Stimulated activated CD8-positive, alpha-beta memory T cell treated with anti-CD3 and anti-CD28 coated beads, Interleukin-4, amount 100 ng/mL, for 1 hour (primary cell): Measurements from ENCODE around the gene BRD9.

Source experiments
- DNase-seq, 2 donors: peaks; one replicate each; pipeline ENCODE4 v3.0.0-alpha.2; 2020; ENCODE audit warnings: low read depth in 2 of 2, low spot score in 1 of 2

The BRD9 gene

DNA sequence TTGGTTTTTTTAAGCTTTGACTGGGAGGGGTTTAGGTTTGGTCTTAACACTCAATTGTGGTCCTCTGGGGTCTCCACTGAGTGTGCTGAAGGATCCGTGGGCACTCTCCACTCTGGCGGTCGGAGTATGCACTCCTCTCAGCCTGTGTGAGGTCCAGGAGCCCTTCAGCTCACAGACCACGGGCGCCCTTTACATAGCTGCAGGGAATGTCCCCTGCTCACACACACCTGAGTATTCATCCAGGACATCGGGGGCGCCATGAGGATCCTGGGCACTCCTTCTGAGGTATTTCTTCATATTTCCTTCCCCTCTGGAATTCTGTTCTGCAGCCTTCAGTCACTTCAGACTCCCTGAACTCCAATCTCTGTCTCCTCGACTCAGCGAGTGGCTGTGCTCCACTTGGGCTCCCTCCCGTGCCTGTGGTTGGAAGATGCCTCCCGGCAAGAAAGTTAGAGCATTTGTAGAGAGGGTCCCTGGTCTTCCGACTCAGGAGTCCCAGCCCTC is 12.6 kb upstream of the BRD9 start:
- DNase-seq: no peak

DNA sequence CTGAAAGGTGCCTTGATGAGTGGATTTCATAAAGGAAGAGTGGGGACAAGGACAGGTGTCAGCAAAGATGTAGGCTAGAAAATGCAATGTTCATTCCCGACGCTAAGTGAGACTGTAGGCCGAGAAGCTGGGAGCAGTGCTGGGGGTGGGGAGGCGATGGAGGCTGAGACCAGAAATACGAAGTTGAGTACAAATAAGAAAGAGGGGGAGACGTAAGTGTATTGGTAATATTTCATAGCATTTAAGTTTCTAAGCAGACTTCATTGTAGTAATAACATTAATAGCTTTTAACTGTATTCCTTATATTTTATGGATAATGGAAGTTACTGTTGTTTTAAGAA is 11.1 kb upstream of the BRD9 start:
- DNase-seq: no peak

DNA sequence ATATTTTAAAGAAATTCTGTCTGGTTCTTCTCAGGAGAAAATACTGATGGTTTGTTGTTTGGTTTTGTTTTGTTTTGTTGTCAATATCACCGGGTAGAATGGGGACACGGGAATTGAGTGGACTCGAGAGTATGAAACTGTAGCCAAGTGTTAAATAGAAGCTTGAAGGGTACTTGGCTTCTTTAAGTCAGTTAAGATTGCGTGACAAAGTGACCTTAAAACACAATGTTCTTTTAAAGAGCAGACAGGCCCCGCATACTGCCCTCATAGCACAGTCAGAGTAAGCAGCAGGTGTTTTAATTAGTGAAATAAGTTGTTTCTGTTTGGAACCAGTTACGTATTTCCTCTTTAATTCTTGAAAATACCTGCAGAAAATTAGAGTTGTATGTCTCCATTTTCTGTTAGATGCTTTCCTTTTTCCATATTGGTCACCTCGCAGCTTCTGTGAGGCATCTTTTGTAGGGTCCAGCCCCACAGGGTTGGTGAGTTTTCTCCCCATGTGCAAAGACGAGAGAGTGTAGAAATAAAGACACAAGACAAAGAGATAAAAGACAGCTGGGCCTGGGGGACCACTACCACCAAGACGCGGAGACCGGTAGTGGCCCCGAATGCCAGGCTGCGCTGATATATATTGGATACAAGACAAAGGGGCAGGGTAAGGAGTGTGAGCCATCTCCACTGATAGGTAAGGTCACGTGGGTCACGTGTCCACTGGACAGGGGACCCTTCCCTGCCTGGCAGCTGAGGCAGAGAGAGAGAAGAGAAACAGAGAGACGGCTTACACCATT is 9.7 kb upstream of the BRD9 start:
- no peak for DNase-seq

GRCh38 chr5:900781-901180 is 8.2 kb upstream of the BRD9 start:
- DNase-seq: no peak

GRCh38 chr5:893711-894110 is 1.1 kb upstream of the BRD9 start:
- no peak for DNase-seq

DNA sequence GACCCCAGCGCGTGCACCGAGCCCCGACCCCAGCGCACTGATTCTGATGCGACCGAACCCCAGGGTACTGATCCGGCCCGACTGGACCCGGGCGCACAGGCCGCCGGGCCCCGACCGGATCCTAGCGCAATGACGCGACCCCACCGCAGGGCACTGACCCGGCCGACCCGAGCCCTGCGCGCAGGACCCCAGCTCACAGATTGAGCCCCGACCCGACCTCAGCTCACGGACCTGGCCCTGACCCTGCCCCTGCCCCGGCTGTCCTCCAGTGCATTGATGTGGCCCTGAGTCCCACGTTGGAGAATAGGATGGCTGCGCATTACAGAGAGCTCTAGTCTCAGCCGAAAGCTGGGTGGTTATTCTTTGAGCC is 521 bp upstream of the BRD9 start:
- no peak for DNase-seq

- no peak for DNase-seq
These were observed 686 bp downstream of the BRD9 start for GRCh38 chr5:891837-892393.

DNA sequence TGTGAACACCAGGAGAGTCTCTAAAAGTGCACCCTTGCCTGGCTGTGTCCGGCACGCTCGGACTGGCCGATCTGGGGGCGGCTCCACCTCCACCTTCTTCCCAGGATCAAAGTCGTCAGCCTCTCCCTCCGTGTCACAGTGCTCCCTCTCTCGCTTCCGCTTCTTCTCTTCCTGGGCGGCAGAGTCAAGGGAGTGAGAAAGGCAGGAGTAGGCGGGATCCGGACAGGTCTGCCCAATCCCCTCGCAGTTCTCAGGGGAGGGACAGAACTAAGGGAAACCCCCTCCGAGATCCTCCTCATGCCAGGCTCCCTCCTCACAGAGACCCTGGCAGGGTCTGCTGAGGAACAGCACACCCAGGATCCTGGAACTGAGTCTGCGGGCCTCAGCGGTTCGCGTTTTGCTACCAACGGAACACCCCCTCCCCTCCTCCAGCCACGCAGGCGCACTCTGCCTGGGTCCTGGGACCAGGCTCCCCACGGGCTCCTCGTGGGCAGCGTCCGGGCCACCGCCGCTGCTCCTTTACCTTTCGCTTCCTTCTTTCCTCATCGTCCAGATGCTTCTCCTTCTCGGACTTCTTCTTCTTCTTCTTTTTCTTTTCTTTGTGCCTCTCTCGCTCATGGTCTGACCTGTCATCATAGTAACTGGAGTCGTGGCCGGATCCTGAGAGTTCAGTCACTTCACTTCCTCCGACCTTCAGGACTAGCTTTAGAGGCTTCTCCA is 1.3 kb downstream of the BRD9 start:
- no peak for DNase-seq

DNA sequence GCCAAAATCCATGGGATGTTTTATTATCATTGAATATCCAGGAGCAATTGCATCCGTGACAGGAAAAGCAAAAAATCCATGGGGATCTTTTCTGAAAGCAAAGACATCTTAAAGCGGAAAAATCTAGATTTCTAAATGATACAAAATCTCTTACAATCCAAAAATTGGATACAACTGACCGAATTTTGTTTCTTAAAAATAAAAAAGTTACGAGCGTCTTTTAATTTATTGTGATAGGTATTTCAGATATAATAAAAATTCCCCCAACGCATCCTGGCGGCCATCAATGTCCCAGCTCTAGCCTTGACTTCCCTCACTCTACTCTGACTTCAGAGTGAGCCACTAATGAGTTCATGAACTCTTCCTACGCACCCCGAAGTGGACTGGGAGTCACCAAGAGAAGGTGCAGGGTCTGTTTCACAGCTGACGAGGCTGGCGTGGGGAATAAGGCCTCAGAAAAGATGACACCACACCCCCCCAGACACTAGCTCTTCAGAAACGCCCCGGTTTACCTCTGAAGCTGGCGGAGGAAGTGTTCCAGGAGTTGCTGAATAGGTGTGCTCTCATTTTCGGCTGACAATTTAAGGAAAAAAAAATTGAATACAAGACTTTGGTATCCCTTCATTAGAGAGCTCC is 3.4 kb downstream of the BRD9 start:
- no peak for DNase-seq

DNA sequence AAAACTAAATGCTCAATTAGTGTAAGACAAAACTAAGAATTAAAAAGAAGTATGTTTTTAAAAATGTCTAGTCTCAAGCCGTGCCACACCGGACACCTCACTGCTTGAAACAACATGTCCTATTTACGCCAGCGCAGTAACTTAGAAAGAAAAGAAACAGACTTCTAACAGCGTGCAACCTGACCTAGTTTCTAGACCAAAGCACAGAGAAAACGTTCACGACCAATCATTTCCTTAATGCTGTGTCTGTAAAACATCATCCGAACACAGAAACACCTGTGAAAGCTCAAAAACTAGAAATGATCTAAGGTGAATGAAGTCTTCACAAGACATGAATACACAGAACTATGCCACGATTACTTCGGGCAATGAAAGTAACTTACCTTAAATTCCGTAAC is 4.0 kb downstream of the BRD9 start:
- no peak for DNase-seq

DNA sequence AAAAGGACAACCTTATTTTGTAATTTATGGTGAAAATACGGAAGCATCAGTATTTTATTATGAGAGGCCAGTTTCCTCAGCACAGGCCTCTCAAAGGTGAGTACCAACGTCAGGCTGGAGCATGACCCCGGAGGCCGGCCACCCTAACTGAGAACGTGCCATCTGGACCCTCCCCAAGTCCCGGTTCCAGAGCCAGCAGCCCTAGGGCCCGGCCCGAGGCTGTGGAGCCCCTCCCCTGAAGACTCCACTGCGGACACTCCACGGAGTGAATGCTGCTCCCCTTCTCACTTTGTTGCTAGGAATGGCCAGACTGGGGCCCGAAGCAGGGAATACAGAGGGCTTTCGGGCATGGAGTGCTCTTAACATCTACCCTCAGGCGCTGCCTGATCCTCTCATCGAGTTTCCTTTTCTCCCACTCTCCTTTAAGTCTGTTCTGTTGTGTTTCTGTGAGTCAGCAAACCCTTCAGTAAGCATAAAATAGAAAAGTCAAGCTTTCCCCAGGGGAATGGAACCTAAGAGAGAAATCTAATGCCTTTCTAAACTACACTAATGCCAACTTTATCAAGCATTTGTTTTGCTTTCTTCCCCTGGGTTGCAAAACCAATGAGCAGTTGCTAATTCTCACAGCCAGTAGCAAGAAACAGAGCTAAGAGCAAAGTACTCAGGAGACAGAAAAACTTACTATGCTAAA is 4.5 kb downstream of the BRD9 start:
- no peak for DNase-seq

- no peak for DNase-seq
These were observed 5.8 kb downstream of the BRD9 start for GRCh38 chr5:886716-887325.

DNA sequence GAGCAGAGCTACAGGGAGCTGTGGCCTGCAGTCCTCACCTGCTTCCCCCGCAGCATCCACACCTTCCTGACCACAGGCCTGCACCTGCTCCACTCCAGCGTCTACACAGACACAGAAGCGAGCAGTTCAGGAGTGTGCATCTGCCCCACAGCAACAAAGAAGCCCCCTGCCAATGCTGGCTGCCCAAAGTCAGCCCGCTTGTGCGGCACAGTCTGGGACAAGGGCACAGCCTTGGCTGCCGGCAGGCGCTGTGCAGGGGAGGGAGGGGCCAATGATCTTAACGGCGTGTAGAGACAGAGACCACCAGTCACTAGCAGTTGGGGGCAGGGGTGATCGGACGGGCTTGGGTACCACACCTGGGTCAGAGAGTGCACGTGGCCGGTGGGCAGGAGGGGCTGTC is 6.6 kb downstream of the BRD9 start:
- DNase-seq: no peak

DNA sequence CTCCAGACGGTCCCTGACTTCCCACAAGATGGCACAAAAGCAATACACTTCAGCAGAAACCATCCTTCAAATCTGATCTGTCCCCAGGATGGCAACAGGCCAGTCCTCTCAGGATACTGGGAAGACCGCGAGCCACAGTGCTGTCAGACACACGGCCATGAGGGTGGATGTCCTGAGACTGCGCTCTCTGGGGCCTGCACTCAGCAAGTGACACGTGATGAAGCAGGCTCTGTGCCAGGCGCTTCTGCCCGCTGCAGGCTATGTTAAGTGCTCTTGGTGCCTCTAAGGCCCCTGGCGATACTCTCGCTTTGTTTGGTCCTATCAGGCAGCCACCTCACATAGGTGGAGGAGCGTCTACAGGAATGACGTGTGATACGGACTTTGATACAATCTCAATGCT is 7.1 kb downstream of the BRD9 start:
- DNase-seq: no peak

DNA sequence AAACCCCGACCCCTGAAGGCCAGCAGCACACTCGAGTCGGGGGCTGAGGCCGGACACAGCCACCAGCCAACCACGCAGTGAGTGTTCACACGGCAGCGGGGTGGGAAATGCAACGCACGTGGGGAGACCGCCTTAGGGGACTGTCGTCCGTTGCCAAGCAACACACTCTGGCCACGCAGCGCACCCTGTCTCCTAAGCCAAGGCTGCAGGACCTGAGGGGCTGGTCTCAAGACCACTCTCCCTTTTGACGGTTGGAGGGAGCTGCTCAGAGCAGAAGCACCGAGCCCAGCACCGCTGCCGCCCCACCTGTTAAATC is 7.5 kb downstream of the BRD9 start:
- no peak for DNase-seq

GRCh38 chr5:884345-885126 is 8.1 kb downstream of the BRD9 start:
- DNase-seq: no peak

- no peak for DNase-seq
These were observed 9.0 kb downstream of the BRD9 start for GRCh38 chr5:883475-884181.

DNA sequence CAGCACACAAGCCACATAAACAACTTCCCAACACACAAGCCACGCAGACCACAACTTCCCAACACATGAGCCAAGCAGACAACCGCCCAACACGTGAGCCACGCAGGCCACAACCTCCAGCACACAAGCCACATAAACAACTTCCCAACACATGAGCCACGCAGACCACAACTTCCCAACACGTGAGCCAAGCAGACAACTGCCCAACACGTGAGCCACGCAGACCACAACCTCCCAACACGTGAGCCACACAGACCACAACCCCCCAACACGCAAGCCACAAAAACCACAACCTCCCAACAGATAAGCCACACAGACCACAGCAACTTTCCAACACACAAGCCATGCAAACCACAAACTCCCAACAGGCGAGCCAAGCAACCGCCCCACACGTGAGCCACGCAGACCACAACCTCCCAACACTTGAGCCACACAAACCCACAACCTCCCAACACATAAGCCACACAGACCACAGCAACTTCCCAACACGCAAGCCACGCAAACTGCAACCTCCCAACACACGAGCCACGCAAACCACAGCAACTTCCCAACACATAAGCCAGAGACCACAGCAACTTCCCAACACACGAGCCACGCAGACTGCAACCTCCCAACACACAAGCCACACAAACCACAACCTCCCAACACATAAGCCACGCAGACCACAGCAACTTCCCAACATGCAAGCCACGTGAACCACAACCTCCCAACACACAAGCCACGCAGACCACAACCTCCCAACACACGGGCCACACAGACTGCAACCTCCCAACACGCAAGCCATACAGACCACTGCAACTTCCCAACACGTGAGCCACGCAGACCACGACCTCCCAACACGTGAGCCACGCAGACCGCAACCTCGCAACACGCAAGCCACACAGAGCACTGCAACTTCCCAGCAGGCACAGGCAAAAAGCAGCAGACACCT is 10.1 kb downstream of the BRD9 start:
- DNase-seq: no peak

- DNase-seq: no peak
These were observed 11.1 kb downstream of the BRD9 start for GRCh38 chr5:881551-881935.
